Activated CD8-positive, alpha-beta T cell treated with anti-CD3 and anti-CD28 coated beads for 36 hours (primary cell): ENCODE data around the gene ABCB8. TPM values are rescaled to one million over a fixed set of nuclear protein-coding genes. Genes with fewer than 3 reads are reported as not detected.

Experiments
- ATAC-seq: fragments of 200-7000 bp; cut with Tn5 transposase; one replicate; pipeline ENCODE4 v1.10.0; 2021; ENCODE audit warnings: mild to moderate bottlenecking, moderate library complexity
- CTCF ChIA-PET: fragments of 350-600 bp; sonication (Branson Sonifier 250); formaldehyde crosslinking; loops from one replicate; lab custom pipeline; 2021; ENCODE audit warnings: antibody characterized with exemption; lab: Charles Lee
- POLR2A ChIA-PET: fragments of 350-600 bp; sonication (Branson Sonifier 250); formaldehyde crosslinking; loops from one replicate; lab custom pipeline; 2021; ENCODE audit warnings: antibody characterized with exemption; lab: Charles Lee
- DNase-seq: peaks from one replicate; pipeline ENCODE4 v3.0.0-alpha.2; 2020
- H3K27ac Mint-ChIP-seq: one replicate; pipeline ENCODE4 v1.8.0; 2021; ENCODE audit warnings: mild to moderate bottlenecking, mixed read lengths
- H3K27me3 Mint-ChIP-seq: one replicate; pipeline ENCODE4 v1.8.0; 2021; ENCODE audit warnings: mixed read lengths
- H3K36me3 Mint-ChIP-seq: one replicate; pipeline ENCODE4 v1.8.0; 2021; ENCODE audit warnings: low read depth, mixed read lengths
- H3K4me1 Mint-ChIP-seq: one replicate; pipeline ENCODE4 v1.8.0; 2021; ENCODE audit warnings: low read depth, mixed read lengths
- H3K4me3 Mint-ChIP-seq: one replicate; pipeline ENCODE4 v1.8.0; 2021; ENCODE audit warnings: mild to moderate bottlenecking, moderate library complexity, mixed read lengths
- H3K9me3 Mint-ChIP-seq: one replicate; pipeline ENCODE4 v1.8.0; 2021; ENCODE audit warnings: mixed read lengths
- CTCF ChIP-seq: fragments of 200-600 bp; IDR thresholded peaks from one replicate; pipeline ENCODE4 v1.8.0; 2022; ENCODE audit warnings: antibody characterized with exemption, mild to moderate bottlenecking
- intact Hi-C: fragments of 100-400 bp; cut with micrococcal nuclease; formaldehyde crosslinking; loops from one replicate; pipeline ENCODE4 v1.10.0; 2022
- total RNA-seq, 2 experiments: library from RNA; stranded (reverse); gene quantifications; one replicate each; pipeline ENCODE4 v1.2.3, GENCODE V29; 2021

ABCB8 gene
- total RNA-seq, 2 experiments from 2014 or later: 41.4 to 47.5 TPM

- no peaks in the 10 kb centered on the region for H3K27me3 Mint-ChIP-seq
- ATAC-seq (no peak), DNase-seq (no peak)
- no peak overlapping the region for H3K4me3 Mint-ChIP-seq
- H3K9me3 Mint-ChIP-seq: no peaks in the 10 kb centered on the region
- H3K27ac Mint-ChIP-seq: no peak overlapping the region
- POLR2A ChIA-PET: interaction anchor here (1.1 to 1.5 kb wide), 3 partner anchors 9 to 32 kb away, joined by 3 to 4 read pairs (median 3); no protein-coding TSS in a partner anchor
- CTCF ChIA-PET: no interaction called here
- no peak for TF ChIP-seq CTCF
- H3K36me3 Mint-ChIP-seq: no peaks in the 10 kb centered on the region
- no peaks in the 10 kb centered on the region for H3K4me1 Mint-ChIP-seq
- intact Hi-C loops: no loop called here
These were observed 17.7 kb downstream of the ABCB8 start for GRCh38 chr7:151045967-151046366.

GRCh38 chr7:151046603-151047573 is 18.6 kb downstream of the ABCB8 start:
- Mint-ChIP-seq H3K4me1 (no peaks in the 10 kb centered on the region), H3K4me3 (no peak overlapping the region), H3K36me3 (no peaks in the 10 kb centered on the region), H3K27me3 (no peaks in the 10 kb centered on the region), H3K9me3 (no peaks in the 10 kb centered on the region), H3K27ac (no peak overlapping the region)
- ChIA-PET CTCF (no interaction called here), POLR2A (interaction anchor here (1.2 to 1.5 kb wide), 2 partner anchors 10 to 13 kb away, joined by 3 to 4 read pairs; no protein-coding TSS in a partner anchor)
- TF ChIP-seq CTCF: no peak
- DNase-seq (no peak), ATAC-seq (no peak)
- intact Hi-C loops: no loop called here

GRCh38 chr7:151047976-151048815 is 19.9 kb downstream of the ABCB8 start, which contains the start of gene ASIC3:
Gene ASIC3, plus strand, starts transcription at chr7:151048531. Its CDS starts 355 bp downstream, at chr7:151048886.
- ATAC-seq: no peak
- intact Hi-C loops: no loop called here
- H3K27me3 Mint-ChIP-seq: no peaks in the 10 kb centered on the region
- ChIA-PET POLR2A (no interaction called here), CTCF (no interaction called here)
- H3K4me1 Mint-ChIP-seq: peaks cover 3% of the 10 kb centered on the region
- no peaks in the 10 kb centered on the region for H3K9me3 Mint-ChIP-seq
- no peak within 1 kb of the TSS for H3K27ac Mint-ChIP-seq
- TF ChIP-seq CTCF: no peak
- no peaks in the 10 kb centered on the region for H3K36me3 Mint-ChIP-seq
- no peak within 1 kb of the TSS for H3K4me3 Mint-ChIP-seq
- no peak for DNase-seq

GRCh38 chr7:151048911-151049463 is 20.7 kb downstream of the ABCB8 start:
- no peak for DNase-seq
- no peak for TF ChIP-seq CTCF
- POLR2A ChIA-PET: no interaction called here
- intact Hi-C loops: no loop called here
- Mint-ChIP-seq H3K27me3 (no peaks in the 10 kb centered on the region), H3K4me1 (peaks cover 3% of the 10 kb centered on the region), H3K27ac (no peak overlapping the region), H3K36me3 (no peaks in the 10 kb centered on the region), H3K4me3 (no peak overlapping the region), H3K9me3 (no peaks in the 10 kb centered on the region)
- no peak for ATAC-seq
- CTCF ChIA-PET: no interaction called here
